Hepatocyte (in vitro differentiated cells): Measurements from ENCODE around the gene FOXO3. TPM values are rescaled to one million over a fixed set of nuclear protein-coding genes. Genes with fewer than 3 reads are reported as not detected.

Source experiments
- DNase-seq: peaks from one replicate; pipeline ENCODE4 v3.0.0-alpha.2; 2016; ENCODE audit warnings: low spot score
- H2AFZ ChIP-seq: fragments of 200-600 bp; sonication (generic); 2 replicates; pipeline ENCODE4 v1.6.0; 2016; ENCODE audit warnings: antibody characterized with exemption, mild to moderate bottlenecking
- H3K27ac ChIP-seq: fragments of 200-600 bp; sonication (generic); 2 replicates; pipeline ENCODE4 v1.5.1; 2016; ENCODE audit warnings: mild to moderate bottlenecking
- H3K27me3 ChIP-seq: fragments of 200-600 bp; sonication (generic); 2 replicates; pipeline ENCODE4 v1.6.1; 2016
- H3K36me3 ChIP-seq: fragments of 200-600 bp; sonication (generic); replicated peaks from 2 replicates; pipeline ENCODE4 v1.5.1; 2016; ENCODE audit warnings: low read depth; ENCODE audit not compliant: insufficient read depth
- H3K4me1 ChIP-seq: fragments of 200-600 bp; sonication (generic); 2 replicates; pipeline ENCODE4 v1.5.1; 2016; ENCODE audit warnings: mild to moderate bottlenecking, moderate library complexity; ENCODE audit not compliant: insufficient read depth
- H3K4me2 ChIP-seq: fragments of 200-600 bp; sonication (generic); 2 replicates; pipeline ENCODE4 v1.6.0; 2016
- H3K4me3 ChIP-seq: fragments of 200-600 bp; sonication (generic); 2 replicates; pipeline ENCODE4 v1.5.1; 2016; ENCODE audit warnings: mild to moderate bottlenecking
- H3K79me2 ChIP-seq: fragments of 200-600 bp; sonication (generic); 2 replicates; pipeline ENCODE4 v1.6.0; 2017; ENCODE audit warnings: mild to moderate bottlenecking
- H3K9me2 ChIP-seq: fragments of 200-600 bp; sonication (generic); replicated peaks from 2 replicates; pipeline ENCODE4 v1.6.0; 2017; ENCODE audit warnings: mild to moderate bottlenecking; ENCODE audit not compliant: insufficient read depth
- H3K9me3 ChIP-seq: fragments of 200-600 bp; sonication (generic); 2 replicates; pipeline ENCODE4 v1.5.1; 2016; ENCODE audit warnings: low read depth, mild to moderate bottlenecking
- H4K20me1 ChIP-seq: fragments of 200-600 bp; sonication (generic); 2 replicates; pipeline ENCODE4 v1.6.0; 2016; ENCODE audit warnings: mild to moderate bottlenecking; ENCODE audit not compliant: insufficient read depth, poor library complexity, severe bottlenecking
- EZH2 ChIP-seq: fragments of 200-600 bp; sonication (generic); IDR thresholded peaks from 2 replicates; pipeline ENCODE4 v1.6.1; 2016; ENCODE audit warnings: antibody characterized with exemption, mild to moderate bottlenecking, borderline replicate concordance
- EZH2phosphoT487 ChIP-seq: fragments of 200-600 bp; sonication (generic); IDR thresholded peaks from one replicate; pipeline ENCODE4 v1.6.1; 2018; ENCODE audit warnings: antibody characterized with exemption, mild to moderate bottlenecking, low read depth, moderate library complexity; ENCODE audit not compliant: unreplicated experiment, severe bottlenecking
- WGBS: methylation state at CpG from one replicate; pipeline ENCODE4 v1.1.6; 2016; ENCODE audit warnings: low lambda C conversion rate; ENCODE audit errors: missing lambda C conversion rate; 5-methylcytosine and 5-hydroxymethylcytosine counted together
- polyA plus RNA-seq: library from polyadenylated mRNA; unstranded; fragments of >200 nt; fragmentation: Nextera tagmentation; extraction: Ambion mirVana; gene quantifications from 2 replicates; pipeline ENCODE4 v1.2.1, GENCODE V29; 2016
- total RNA-seq: library from RNA; depleted of rRNA; stranded (reverse); fragments of >200 nt; gene quantifications from 2 replicates; pipeline ENCODE4 v1.2.3, GENCODE V29; 2014
- TF ChIP-seq, protein P1 (sequence below): fragments of 200-600 bp; sonication (generic); IDR thresholded peaks from 2 replicates; pipeline ENCODE4 v1.5.1; 2016; ENCODE audit warnings: antibody characterized with exemption, mild to moderate bottlenecking; ENCODE audit not compliant: poor library complexity

Gene FOXO3
- total and polyA plus RNA-seq, 2 experiments from 2014 or later: 44.6 to 54.9 TPM

DNA sequence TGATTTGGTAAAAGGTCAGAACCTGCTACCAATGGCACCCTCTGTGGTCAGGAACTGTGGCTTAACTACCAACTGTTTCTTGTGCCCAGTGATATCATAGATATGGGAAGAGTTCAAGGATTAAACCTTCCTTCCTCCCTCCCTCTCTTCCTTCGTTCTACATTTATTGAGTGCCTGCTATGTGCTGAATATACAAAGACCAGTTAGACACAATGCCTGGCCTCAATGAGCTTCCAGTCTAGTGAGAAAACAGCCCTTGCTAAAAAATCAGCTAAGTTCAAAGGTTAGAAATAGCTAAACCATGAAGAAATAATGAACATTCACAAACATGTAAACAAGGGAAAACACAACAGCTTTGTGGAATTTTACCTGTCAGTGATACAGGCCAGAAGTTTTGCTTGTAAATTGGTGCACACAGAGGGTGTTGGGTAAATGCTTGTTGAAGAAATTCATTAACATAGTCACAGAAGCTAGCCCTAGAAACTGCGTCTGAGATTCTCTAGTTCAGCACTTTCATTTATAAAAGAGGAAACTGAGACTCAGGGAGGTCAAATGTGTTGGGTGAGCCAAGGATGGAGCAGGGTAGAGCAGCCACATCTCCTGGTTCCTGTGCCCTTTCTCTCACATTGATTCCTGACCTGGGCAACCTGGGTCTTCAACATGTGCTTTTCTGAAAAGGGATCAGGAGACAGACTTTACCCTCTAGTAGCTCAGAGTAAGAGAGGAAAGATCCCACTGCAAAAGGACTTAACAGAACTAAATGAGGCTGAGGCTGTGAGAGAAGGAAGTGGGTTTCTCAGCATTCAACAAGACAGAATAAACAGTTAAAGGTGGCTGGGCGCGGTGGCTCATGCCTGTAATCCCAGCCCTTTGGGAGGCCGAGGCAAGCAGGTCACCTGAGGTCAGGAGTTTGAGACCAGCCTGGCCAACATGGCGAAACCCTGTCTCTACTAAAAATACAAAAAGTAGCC lies 14.4 kb upstream of the FOXO3 start:
- Histone ChIP-seq H3K9me2 (no peaks in the 10 kb centered on the region), H4K20me1 (no peaks in the 10 kb centered on the region), H3K4me1 (no peaks in the 10 kb centered on the region), H3K4me3 (no peak overlapping the region), H3K79me2 (no peaks in the 10 kb centered on the region), H3K27ac (no peak overlapping the region), H3K4me2 (no peak overlapping the region), H3K9me3 (no peaks in the 10 kb centered on the region), H2AFZ (no peak overlapping the region), H3K27me3 (no peaks in the 10 kb centered on the region), H3K36me3 (no peaks in the 10 kb centered on the region)
- TF ChIP-seq, protein P1, sequence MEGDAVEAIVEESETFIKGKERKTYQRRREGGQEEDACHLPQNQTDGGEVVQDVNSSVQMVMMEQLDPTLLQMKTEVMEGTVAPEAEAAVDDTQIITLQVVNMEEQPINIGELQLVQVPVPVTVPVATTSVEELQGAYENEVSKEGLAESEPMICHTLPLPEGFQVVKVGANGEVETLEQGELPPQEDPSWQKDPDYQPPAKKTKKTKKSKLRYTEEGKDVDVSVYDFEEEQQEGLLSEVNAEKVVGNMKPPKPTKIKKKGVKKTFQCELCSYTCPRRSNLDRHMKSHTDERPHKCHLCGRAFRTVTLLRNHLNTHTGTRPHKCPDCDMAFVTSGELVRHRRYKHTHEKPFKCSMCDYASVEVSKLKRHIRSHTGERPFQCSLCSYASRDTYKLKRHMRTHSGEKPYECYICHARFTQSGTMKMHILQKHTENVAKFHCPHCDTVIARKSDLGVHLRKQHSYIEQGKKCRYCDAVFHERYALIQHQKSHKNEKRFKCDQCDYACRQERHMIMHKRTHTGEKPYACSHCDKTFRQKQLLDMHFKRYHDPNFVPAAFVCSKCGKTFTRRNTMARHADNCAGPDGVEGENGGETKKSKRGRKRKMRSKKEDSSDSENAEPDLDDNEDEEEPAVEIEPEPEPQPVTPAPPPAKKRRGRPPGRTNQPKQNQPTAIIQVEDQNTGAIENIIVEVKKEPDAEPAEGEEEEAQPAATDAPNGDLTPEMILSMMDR: no peak
- WGBS: 93% methylated on average over 6 of the region's 6 CpGs
- no peak for DNase-seq

DNA sequence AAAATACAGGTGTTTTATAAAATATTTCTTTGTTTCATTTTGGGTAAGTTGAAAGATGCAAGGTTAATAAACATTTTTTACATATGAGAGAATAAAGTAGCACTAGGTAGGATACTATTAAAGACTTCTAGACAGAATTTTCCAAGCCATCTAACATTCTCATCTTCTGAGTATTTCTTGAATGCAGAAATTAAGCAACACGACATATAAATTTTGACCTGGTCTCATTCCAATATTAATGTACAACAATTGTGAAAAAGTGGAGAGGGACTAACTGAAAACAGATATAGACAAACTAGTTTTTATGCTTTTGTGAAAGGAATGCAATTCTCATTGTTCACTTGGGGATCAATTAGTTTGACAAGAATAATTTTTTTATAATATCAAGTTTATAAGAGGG lies 11.5 kb upstream of the FOXO3 start:
- H3K4me2 ChIP-seq: no peak overlapping the region
- WGBS: 97% methylated on average over 1 of the region's 1 CpG
- H3K9me2 ChIP-seq: no peaks in the 10 kb centered on the region
- no peaks in the 10 kb centered on the region for H3K9me3 ChIP-seq
- TF ChIP-seq, protein P1: no peak
- no peak for TF ChIP-seq EZH2phosphoT487
- no peak for TF ChIP-seq EZH2
- H2AFZ ChIP-seq: no peak overlapping the region
- no peaks in the 10 kb centered on the region for H4K20me1 ChIP-seq
- no peaks in the 10 kb centered on the region for H3K27me3 ChIP-seq
- DNase-seq: no peak
- H3K79me2 ChIP-seq: no peaks in the 10 kb centered on the region
- no peak overlapping the region for H3K4me3 ChIP-seq
- no peaks in the 10 kb centered on the region for H3K4me1 ChIP-seq
- no peak overlapping the region for H3K27ac ChIP-seq
- no peaks in the 10 kb centered on the region for H3K36me3 ChIP-seq

DNA sequence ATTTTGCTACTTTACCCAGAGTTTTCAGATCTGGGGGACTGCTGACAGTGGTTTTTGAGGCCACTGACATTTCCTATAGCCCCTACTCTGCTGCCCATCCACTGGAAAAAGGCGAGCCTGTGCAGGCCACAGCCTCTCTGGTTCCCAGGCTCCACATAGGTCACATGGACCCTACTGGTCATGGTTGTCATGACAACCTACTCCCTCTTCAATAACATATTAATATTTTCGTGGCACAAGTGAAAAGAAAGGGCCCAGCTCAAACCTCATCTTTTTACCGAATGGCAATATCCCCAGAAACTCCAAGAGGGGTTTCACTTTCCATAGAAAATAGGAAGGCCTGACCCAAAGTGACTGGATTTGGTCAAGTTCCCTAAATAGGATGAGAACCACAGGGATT lies 11.0 kb upstream of the FOXO3 start:
- no peak overlapping the region for H3K4me3 ChIP-seq
- no peaks in the 10 kb centered on the region for H3K36me3 ChIP-seq
- DNase-seq: no peak
- no peaks in the 10 kb centered on the region for H3K27me3 ChIP-seq
- no peak overlapping the region for H2AFZ ChIP-seq
- WGBS: 95% methylated on average over 3 of the region's 3 CpGs
- no peaks in the 10 kb centered on the region for H3K79me2 ChIP-seq
- no peak overlapping the region for H3K4me2 ChIP-seq
- no peak overlapping the region for H3K27ac ChIP-seq
- no peaks in the 10 kb centered on the region for H3K9me2 ChIP-seq
- H3K9me3 ChIP-seq: no peaks in the 10 kb centered on the region
- TF ChIP-seq EZH2 (no peak), EZH2phosphoT487 (no peak)
- TF ChIP-seq, protein P1: no peak
- H4K20me1 ChIP-seq: no peaks in the 10 kb centered on the region
- no peaks in the 10 kb centered on the region for H3K4me1 ChIP-seq
